Cardiac muscle cell (in vitro differentiated cells and primary cell): ENCODE measurements around the gene MYO5B. TPM values are rescaled to one million over a fixed set of nuclear protein-coding genes. Genes with fewer than 3 reads are reported as not detected.
"Not testable (repeated sequence)": the region's sequence is repeated elsewhere in the genome, so short reads cannot be mapped to it uniquely, and the experiment has no call there.

Experiments
- DNase-seq, 2 donors: peaks; one replicate each; pipeline versions ENCODE4 v3.0.0 to v3.0.0-alpha.2; 2010 to 2017; ENCODE audit warnings: low read depth in 1 of 2, low spot score in 1 of 2
- H3K27ac ChIP-seq: fragments of 200-600 bp; sonication (generic); 2 replicates; pipeline ENCODE4 v1.5.1; 2016
- H3K27me3 ChIP-seq: fragments of 200-600 bp; sonication (generic); 2 replicates; pipeline ENCODE4 v1.6.0; 2016; ENCODE audit warnings: control low read depth
- H3K36me3 ChIP-seq: fragments of 200-600 bp; sonication (generic); 2 replicates; pipeline ENCODE4 v1.5.1; 2016; ENCODE audit warnings: control low read depth
- H3K4me1 ChIP-seq: fragments of 200-600 bp; sonication (generic); 2 replicates; pipeline ENCODE4 v1.8.1; 2017; ENCODE audit warnings: low read depth, mild to moderate bottlenecking, mixed run types
- H3K4me3 ChIP-seq: fragments of 200-600 bp; sonication (generic); 2 replicates; pipeline ENCODE4 v1.5.1; 2016; ENCODE audit warnings: mild to moderate bottlenecking
- H3K9me3 ChIP-seq: fragments of 200-600 bp; sonication (generic); 2 replicates; pipeline ENCODE4 v1.5.1; 2017; ENCODE audit warnings: low read depth, mild to moderate bottlenecking, control low read depth
- CTCF ChIP-seq: IDR thresholded peaks from 2 replicates; pipeline ENCODE4 v1.5.1; 2012; ENCODE audit warnings: low read depth, mild to moderate bottlenecking, low read length
- polyA plus RNA-seq: library from polyadenylated mRNA; unstranded; fragments of >200 nt; fragmentation: Nextera tagmentation; extraction: Ambion mirVana; gene quantifications from 2 replicates; pipeline ENCODE4 v1.2.1, GENCODE V29; 2016
- total RNA-seq: library from RNA; depleted of rRNA; stranded (reverse); fragments of >200 nt; gene quantifications from 2 replicates; pipeline ENCODE4 v1.2.3, GENCODE V29; 2016

The MYO5B gene
- total and polyA plus RNA-seq, 2 experiments from 2014 or later: 3.0 to 16.7 TPM

GRCh38 chr18:49898421-49898820, 296.5 kb downstream of the MYO5B start:
- no peaks in the 10 kb centered on the region for H3K36me3 ChIP-seq
- peak; percentile 89 to 95 for DNase-seq
- H3K4me3 ChIP-seq: no peak overlapping the region
- H3K4me1 ChIP-seq: no peaks in the 10 kb centered on the region
- no peak overlapping the region for H3K27ac ChIP-seq
- no peak for TF ChIP-seq CTCF
- no peaks in the 10 kb centered on the region for H3K9me3 ChIP-seq
- no peaks in the 10 kb centered on the region for H3K27me3 ChIP-seq

GRCh38 chr18:49894517-49895226, 300.3 kb downstream of the MYO5B start:
- H3K27me3 ChIP-seq: no peaks in the 10 kb centered on the region

GRCh38 chr18:49893036-49893435, 301.9 kb downstream of the MYO5B start:
- H3K9me3 ChIP-seq: no peaks in the 10 kb centered on the region
- no peak for TF ChIP-seq CTCF
- no peak overlapping the region for H3K4me3 ChIP-seq
- DNase-seq: no peak
- H3K27me3 ChIP-seq: no peaks in the 10 kb centered on the region
- no peaks in the 10 kb centered on the region for H3K36me3 ChIP-seq
- H3K4me1 ChIP-seq: no peaks in the 10 kb centered on the region
- no peak overlapping the region for H3K27ac ChIP-seq

More at GRCh38 chr18:49894517-49895226, 300.3 kb downstream of the MYO5B start:
- no peaks in the 10 kb centered on the region for H3K4me1 ChIP-seq
- no peaks in the 10 kb centered on the region for H3K9me3 ChIP-seq
- TF ChIP-seq CTCF: no peak
- H3K27ac ChIP-seq: no peak overlapping the region
- no peaks in the 10 kb centered on the region for H3K36me3 ChIP-seq
- no peak overlapping the region for H3K4me3 ChIP-seq
- DNase-seq: no peak

- Histone ChIP-seq H3K27ac (no peak overlapping the region), H3K27me3 (no peaks in the 10 kb centered on the region), H3K4me3 (no peak overlapping the region), H3K4me1 (no peaks in the 10 kb centered on the region), H3K9me3 (no peaks in the 10 kb centered on the region), H3K36me3 (no peaks in the 10 kb centered on the region)
- no peak for TF ChIP-seq CTCF
- DNase-seq: no peak
These were observed 302.6 kb downstream of the MYO5B start for GRCh38 chr18:49892148-49892924.

- no peak for TF ChIP-seq CTCF
- DNase-seq: no peak
- Histone ChIP-seq H3K27me3 (no peaks in the 10 kb centered on the region), H3K36me3 (no peaks in the 10 kb centered on the region), H3K9me3 (no peaks in the 10 kb centered on the region), H3K4me3 (no peak overlapping the region), H3K4me1 (no peaks in the 10 kb centered on the region), H3K27ac (no peak overlapping the region)
These were observed 304.9 kb downstream of the MYO5B start for GRCh38 chr18:49890041-49890440.

- not testable (repeated sequence) for H3K27ac ChIP-seq, H3K36me3 ChIP-seq, DNase-seq, H3K9me3 ChIP-seq, H3K4me1 ChIP-seq, H3K27me3 ChIP-seq, H3K4me3 ChIP-seq
These were observed 305.4 kb downstream of the MYO5B start for GRCh38 chr18:49889552-49889951.
